Natural killer cell (primary cell): Measurements from ENCODE around the gene MSI2. TPM values are rescaled to one million over a fixed set of nuclear protein-coding genes. Genes with fewer than 3 reads are reported as not detected.
A peak's percentile ranks its signal among the peaks of the same experiment; 100 is the strongest.

Experiments used
- ATAC-seq, 3 donors: fragments of 150-1000 bp in 2 of 3; fragments of 200-7000 bp in 1 of 3; cut with Tn5 transposase; 1 replicate in 1 of 3; 2 replicates in 2 of 3; pipeline ENCODE4 v1.10.0; 2021; ENCODE audit warnings: mild to moderate bottlenecking in 2 of 3, moderate library complexity in 2 of 3
- DNase-seq, 2 donors: peaks; one replicate each; pipeline versions ENCODE4 v3.0.0 to v3.0.0-alpha.2; 2013 to 2021; ENCODE audit warnings: mixed read lengths in 1 of 2
- H3K27ac ChIP-seq: one replicate; pipeline ENCODE4 v1.5.1; 2013; ENCODE audit warnings: mild to moderate bottlenecking, low read length
- H3K27me3 ChIP-seq: one replicate; pipeline ENCODE4 v1.6.1; 2013; ENCODE audit warnings: low read length; ENCODE audit not compliant: control insufficient read depth, insufficient read depth
- H3K36me3 ChIP-seq: one replicate; pipeline ENCODE4 v1.6.1; 2013; ENCODE audit warnings: low read length; ENCODE audit not compliant: control insufficient read depth, insufficient read depth
- H3K4me1 ChIP-seq: one replicate; pipeline ENCODE4 v1.6.1; 2013; ENCODE audit warnings: low read length; ENCODE audit not compliant: control insufficient read depth, insufficient read depth
- H3K4me3 ChIP-seq: one replicate; pipeline ENCODE4 v1.5.1; 2013; ENCODE audit warnings: low read length
- H3K9me3 ChIP-seq: one replicate; pipeline ENCODE4 v1.6.1; 2013; ENCODE audit warnings: low read length; ENCODE audit not compliant: control insufficient read depth, insufficient read depth
- H3K27ac Mint-ChIP-seq, 2 donors: one replicate each; pipeline ENCODE4 v1.8.0; 2022; ENCODE audit warnings: mild to moderate bottlenecking in 2 of 2, mixed read lengths in 2 of 2, moderate library complexity in 1 of 2
- H3K27me3 Mint-ChIP-seq, 2 donors: one replicate each; pipeline ENCODE4 v1.8.0; 2022; ENCODE audit warnings: low read depth in 2 of 2, mixed read lengths in 2 of 2
- H3K36me3 Mint-ChIP-seq: one replicate; pipeline ENCODE4 v1.8.0; 2022; ENCODE audit warnings: mixed read lengths
- H3K4me1 Mint-ChIP-seq, 2 donors: one replicate each; pipeline ENCODE4 v1.8.0; 2022; ENCODE audit warnings: mixed read lengths in 2 of 2
- H3K4me3 Mint-ChIP-seq: one replicate; pipeline ENCODE4 v1.8.0; 2022; ENCODE audit warnings: mild to moderate bottlenecking, moderate library complexity, mixed read lengths
- H3K9me3 Mint-ChIP-seq, 2 donors: one replicate each; pipeline ENCODE4 v1.8.0; 2022; ENCODE audit warnings: mixed read lengths in 2 of 2
- CTCF ChIP-seq: fragments of 200-600 bp; IDR thresholded peaks from one replicate; pipeline ENCODE4 v1.8.0; 2022; ENCODE audit warnings: antibody characterized with exemption
- whole genome bisulfite sequencing: methylation state at CpG from one replicate; pipeline ENCODE4 v1.1.7; 2013; ENCODE audit warnings: missing lambda C conversion rate; ENCODE audit not compliant: insufficient coverage; 5-methylcytosine and 5-hydroxymethylcytosine counted together
- intact Hi-C: fragments of 100-400 bp; cut with micrococcal nuclease; formaldehyde crosslinking; loops from one replicate; pipeline ENCODE4 v1.14.2; 2022
- total RNA-seq, 4 donors: library from RNA; stranded (reverse); fragments of 120-200 nt in 1 of 4; gene quantifications; one replicate each; pipeline versions ENCODE4 v1.2.3 to v1.2.4, GENCODE V29; 2013 to 2022

The MSI2 gene
- total RNA-seq, 3 donors from 2014 or later (not counting 1 experiment from before 2014, with no cell fraction given) = 95.5 to 145 (median 96.8) TPM

DNA sequence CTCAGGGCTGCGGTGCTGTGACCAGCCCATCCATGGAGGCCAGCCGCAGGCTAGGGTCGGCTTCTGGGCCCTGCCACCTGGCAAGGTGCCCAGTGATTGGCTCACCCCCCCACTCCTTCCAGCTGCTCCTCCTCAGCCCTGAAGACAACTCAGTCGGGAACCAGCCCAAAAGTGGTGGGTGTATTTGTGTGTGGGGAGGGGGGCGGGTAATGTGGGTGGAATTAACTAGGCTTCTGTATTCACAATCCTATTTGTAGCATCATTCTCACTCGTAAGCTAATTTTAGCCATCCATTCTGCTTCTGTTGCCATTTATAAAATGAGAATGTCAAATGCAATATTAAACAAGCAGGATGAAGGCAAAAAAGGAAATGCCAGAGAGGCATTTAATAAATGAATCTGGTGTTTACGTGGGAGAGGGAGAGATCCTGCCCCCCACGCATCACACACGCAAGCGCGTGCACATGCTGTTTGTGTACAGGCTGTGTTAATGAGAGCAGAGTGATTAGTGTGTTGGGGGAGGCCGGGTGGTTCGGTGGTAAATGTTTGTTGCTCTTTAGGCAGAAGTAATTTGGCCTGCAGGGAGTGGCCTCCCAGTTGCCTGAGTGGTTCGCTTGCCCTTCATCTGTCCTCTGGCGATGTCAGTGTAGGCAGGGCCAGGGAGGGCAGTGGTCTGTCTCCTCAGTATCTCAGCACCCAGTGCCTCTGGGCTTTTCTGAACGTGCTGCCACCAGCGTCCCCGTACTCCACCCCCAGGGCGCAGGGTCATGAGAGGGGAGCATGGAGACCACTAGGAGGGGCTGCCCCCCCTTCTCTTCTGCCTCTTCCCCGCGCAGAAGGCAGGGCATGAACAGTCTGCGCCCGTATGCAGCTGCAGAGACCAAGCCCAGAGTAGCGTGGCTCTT lies 348.7 kb downstream of the MSI2 start:
- H3K27me3 ChIP-seq = no peaks in the 10 kb centered on the region
- peaks cover 89% of the 10 kb centered on the region for H3K4me1 ChIP-seq
- H3K36me3 ChIP-seq = no peaks in the 10 kb centered on the region
- ATAC-seq (peak in 2 of 3 donors; percentile 10 to 25), DNase-seq (no peak)
- Mint-ChIP-seq H3K36me3 (no peaks in the 10 kb centered on the region), H3K4me3 (peak overlapping the region; percentile 53), H3K4me1 (peaks cover 51 to 71% of the 10 kb centered on the region in 2 donors), H3K9me3 (no peaks in the 10 kb centered on the region), H3K27ac (peak overlapping the region; percentile 56 to 89), H3K27me3 (no peaks in the 10 kb centered on the region)
- 49% methylated on average over 21 of the region's 24 CpGs for WGBS
- no peak for TF ChIP-seq CTCF
- H3K27ac ChIP-seq = peak overlapping the region; percentile 73
- no peaks in the 10 kb centered on the region for H3K9me3 ChIP-seq
- H3K4me3 ChIP-seq = no peak overlapping the region
- intact Hi-C loops = no loop called here

GRCh38 chr17:57605675-57606105 lies 349.4 kb downstream of the MSI2 start:
- Mint-ChIP-seq H3K27ac (peak overlapping the region; percentile 56 to 89), H3K27me3 (no peaks in the 10 kb centered on the region), H3K36me3 (no peaks in the 10 kb centered on the region), H3K4me3 (peak overlapping the region; percentile 53), H3K4me1 (peaks cover 44 to 64% of the 10 kb centered on the region in 2 donors), H3K9me3 (no peaks in the 10 kb centered on the region)
- ATAC-seq (no peak), DNase-seq (peak in 1 of 2 donors; percentile 78)
- peak overlapping the region; percentile 73 for H3K27ac ChIP-seq
- no peak overlapping the region for H3K4me3 ChIP-seq
- intact Hi-C loops = no loop called here
- TF ChIP-seq CTCF = no peak
- H3K4me1 ChIP-seq = peaks cover 84% of the 10 kb centered on the region
- no peaks in the 10 kb centered on the region for H3K27me3 ChIP-seq
- 57% methylated on average over 4 of the region's 5 CpGs for WGBS
- H3K36me3 ChIP-seq = no peaks in the 10 kb centered on the region
- H3K9me3 ChIP-seq = no peaks in the 10 kb centered on the region

DNA sequence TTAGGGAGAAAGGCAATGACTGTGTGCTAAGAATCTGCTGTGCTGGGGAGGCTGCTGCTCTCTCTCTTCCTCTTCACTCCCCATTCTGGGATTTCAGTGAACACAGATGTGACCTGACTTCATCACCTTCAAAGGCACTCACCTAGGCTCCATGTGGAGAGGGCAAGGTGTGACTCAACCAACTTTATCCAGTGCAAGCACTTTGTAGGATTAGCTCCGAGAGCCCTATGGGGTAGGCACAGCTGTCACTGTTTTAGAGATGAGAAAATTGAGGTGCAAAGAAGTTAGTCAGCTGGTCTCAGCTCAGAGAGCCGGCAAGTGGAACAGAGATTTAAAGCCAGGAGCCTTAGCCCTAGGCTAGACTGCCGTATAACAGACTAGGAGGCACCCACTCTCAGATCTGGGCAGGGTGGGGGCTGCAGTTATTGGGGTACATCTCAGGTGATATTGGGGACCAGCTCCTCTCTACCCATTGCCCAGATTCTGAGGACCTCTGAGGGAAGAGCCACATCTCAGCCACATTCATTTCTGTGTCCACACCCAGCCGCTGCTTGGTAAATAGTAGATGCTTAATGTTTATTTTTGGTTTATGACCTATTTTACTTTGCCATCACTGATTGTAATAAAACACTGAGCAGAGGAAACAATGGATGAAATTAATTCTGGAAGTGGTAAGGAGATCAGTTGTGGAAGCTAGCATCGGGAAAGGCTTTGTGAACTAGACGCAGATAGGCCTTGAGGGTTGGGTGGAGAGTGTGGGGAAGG lies 350.0 kb downstream of the MSI2 start:
- peaks cover 84% of the 10 kb centered on the region for H3K4me1 ChIP-seq
- Mint-ChIP-seq H3K4me3 (no peak overlapping the region), H3K9me3 (no peaks in the 10 kb centered on the region)

More for the DNA sequence above, 350.0 kb downstream of the MSI2 start:
- Histone ChIP-seq H3K27me3 (no peaks in the 10 kb centered on the region), H3K9me3 (no peaks in the 10 kb centered on the region), H3K27ac (peak overlapping the region; percentile 73), H3K4me3 (no peak overlapping the region), H3K36me3 (no peaks in the 10 kb centered on the region)
- no peak for TF ChIP-seq CTCF
- 78% methylated on average over 5 of the region's 6 CpGs for WGBS
- H3K27ac Mint-ChIP-seq = peak overlapping the region; percentile 56 to 89
- DNase-seq (no peak), ATAC-seq (no peak)
- peaks cover 38 to 62% of the 10 kb centered on the region in 2 donors for H3K4me1 Mint-ChIP-seq
- intact Hi-C loops = no loop called here
- H3K36me3 Mint-ChIP-seq = no peaks in the 10 kb centered on the region
- H3K27me3 Mint-ChIP-seq = no peaks in the 10 kb centered on the region
